ENCODE results near the gene VPS52.

VPS52 gene

DNA sequence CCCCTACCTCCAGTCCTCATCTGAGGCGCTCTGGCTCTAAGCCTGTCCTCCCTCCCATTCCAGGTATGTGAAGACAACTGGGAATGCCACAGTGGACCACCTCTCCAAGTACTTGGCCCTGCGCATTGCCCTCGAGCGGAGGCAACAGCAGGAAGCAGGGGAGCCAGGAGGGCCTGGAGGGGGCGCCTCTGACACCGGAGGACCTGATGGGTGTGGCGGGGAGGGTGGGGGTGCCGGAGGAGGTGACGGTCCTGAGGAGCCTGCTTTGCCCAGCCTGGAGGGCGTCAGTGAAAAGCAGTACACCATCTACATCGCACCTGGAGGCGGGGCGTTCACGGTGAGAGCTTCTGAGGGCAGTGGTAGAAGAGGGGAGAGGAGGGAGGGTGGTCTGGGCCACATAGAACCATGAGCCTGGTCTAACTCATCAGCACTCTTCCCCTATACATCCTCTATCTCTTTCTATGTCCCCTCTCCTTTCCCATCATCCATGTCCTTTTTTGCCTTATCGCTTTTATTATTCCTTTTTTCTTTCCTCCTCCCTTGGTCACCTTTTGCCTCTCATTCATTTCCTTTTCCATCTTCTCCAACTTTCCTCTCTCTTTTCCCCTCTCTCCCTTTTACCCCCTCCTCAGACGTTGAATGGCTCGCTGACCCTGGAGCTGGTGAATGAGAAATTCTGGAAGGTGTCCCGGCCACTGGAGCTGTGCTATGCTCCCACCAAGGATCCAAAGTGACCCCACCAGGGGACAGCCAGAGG lies 59.8 kb downstream of the VPS52 start:
- peaks cover 29% of the 10 kb centered on the region for H3K36me3 ChIP-seq (ENCODE audit: insufficient read depth, low read length)
- H3K9ac ChIP-seq (ENCODE audit: low read length), result no peak overlapping the region
- H3K27me3 ChIP-seq (ENCODE audit: control insufficient read depth in 1 of 2, insufficient read depth in 2 of 2, low read length in 2 of 2), result no peaks in the 10 kb centered on the region
- peaks cover 20% of the 10 kb centered on the region for H3K4me1 ChIP-seq (ENCODE audit: insufficient read depth, low read length)
- H3K4me3 ChIP-seq (ENCODE audit: low read depth in 1 of 2, low read length in 2 of 2), result no peak overlapping the region
- no peak overlapping the region for H3K27ac ChIP-seq (ENCODE audit: low read depth, low read length)
- no peaks in the 10 kb centered on the region for H3K9me3 ChIP-seq (ENCODE audit: low read length)

GRCh38 chr6:33211136-33211535 lies 60.5 kb downstream of the VPS52 start:
- Histone ChIP-seq H3K9me3 (ENCODE audit: low read length) (no peaks in the 10 kb centered on the region), H3K36me3 (ENCODE audit: insufficient read depth, low read length) (peaks cover 29% of the 10 kb centered on the region), H3K4me3 (ENCODE audit: low read depth in 1 of 2, low read length in 2 of 2) (no peak overlapping the region), H3K27me3 (ENCODE audit: control insufficient read depth in 1 of 2, insufficient read depth in 2 of 2, low read length in 2 of 2) (no peaks in the 10 kb centered on the region), H3K27ac (ENCODE audit: low read depth, low read length) (no peak overlapping the region), H3K9ac (ENCODE audit: low read length) (no peak overlapping the region), H3K4me1 (ENCODE audit: insufficient read depth, low read length) (peaks cover 20% of the 10 kb centered on the region)

- H3K9me3 ChIP-seq (ENCODE audit: low read length), result no peaks in the 10 kb centered on the region
- peaks cover 29% of the 10 kb centered on the region for H3K36me3 ChIP-seq (ENCODE audit: insufficient read depth, low read length)
- H3K27ac ChIP-seq (ENCODE audit: low read depth, low read length), result no peak overlapping the region
- H3K4me3 ChIP-seq (ENCODE audit: low read depth in 1 of 2, low read length in 2 of 2), result no peak overlapping the region
- no peak overlapping the region for H3K9ac ChIP-seq (ENCODE audit: low read length)
- no peaks in the 10 kb centered on the region for H3K27me3 ChIP-seq (ENCODE audit: control insufficient read depth in 1 of 2, insufficient read depth in 2 of 2, low read length in 2 of 2)
- H3K4me1 ChIP-seq (ENCODE audit: insufficient read depth, low read length), result peaks cover 26% of the 10 kb centered on the region
Measured at GRCh38 chr6:33209856-33210255, 61.8 kb downstream of the VPS52 start.

GRCh38 chr6:33208091-33208967 lies 63.3 kb downstream of the VPS52 start, which contains the start of gene RING1:
RING1 (plus strand) TSS chr6:33208500; CDS start chr6:33208823, 323 bp downstream.
- Histone ChIP-seq H3K9ac (ENCODE audit: low read length) (peak within 1 kb of the TSS; percentile 96), H3K4me3 (ENCODE audit: low read depth in 1 of 2, low read length in 2 of 2) (peak within 1 kb of the TSS; percentile 91 to 98), H3K4me1 (ENCODE audit: insufficient read depth, low read length) (peaks cover 33% of the 10 kb centered on the region), H3K9me3 (ENCODE audit: low read length) (no peaks in the 10 kb centered on the region), H3K27me3 (ENCODE audit: control insufficient read depth in 1 of 2, insufficient read depth in 2 of 2, low read length in 2 of 2) (no peaks in the 10 kb centered on the region), H3K27ac (ENCODE audit: low read depth, low read length) (peak within 1 kb of the TSS; percentile 99), H3K36me3 (ENCODE audit: insufficient read depth, low read length) (peaks cover 36% of the 10 kb centered on the region)

DNA sequence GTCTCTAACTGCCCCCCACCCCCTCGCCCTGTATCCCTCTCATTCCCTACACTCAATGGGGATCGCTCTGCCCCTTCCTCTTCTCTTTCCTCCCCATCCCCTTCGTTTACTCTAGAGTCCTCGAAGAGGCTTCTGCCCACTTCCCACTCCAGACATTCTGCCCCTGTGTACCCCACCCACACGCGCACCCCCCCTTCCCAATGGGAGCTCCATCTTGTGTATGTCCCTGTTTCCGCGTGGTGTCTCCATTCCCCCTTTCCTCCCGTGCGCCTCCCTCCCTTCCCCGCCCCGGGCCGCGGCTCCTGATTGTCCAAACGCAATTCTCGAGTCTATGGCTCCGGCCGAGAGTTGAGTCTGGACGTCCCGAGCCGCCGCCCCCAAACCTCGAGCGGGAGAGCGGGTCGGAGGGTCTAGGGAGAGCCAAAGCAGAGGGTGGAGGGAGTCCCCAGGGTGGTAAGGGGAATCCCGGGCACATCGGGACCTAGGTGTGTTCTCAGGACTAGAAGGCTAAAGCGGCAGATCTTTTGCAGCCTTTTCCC lies 64.1 kb downstream of the VPS52 start:
- Histone ChIP-seq H3K9ac (ENCODE audit: low read length) (peak overlapping the region; percentile 96), H3K36me3 (ENCODE audit: insufficient read depth, low read length) (peaks cover 43% of the 10 kb centered on the region), H3K4me1 (ENCODE audit: insufficient read depth, low read length) (peaks cover 32% of the 10 kb centered on the region), H3K27ac (ENCODE audit: low read depth, low read length) (peak overlapping the region; percentile 99), H3K9me3 (ENCODE audit: low read length) (no peaks in the 10 kb centered on the region), H3K4me3 (ENCODE audit: low read depth in 1 of 2, low read length in 2 of 2) (peak overlapping the region; percentile 91 to 98), H3K27me3 (ENCODE audit: control insufficient read depth in 1 of 2, insufficient read depth in 2 of 2, low read length in 2 of 2) (no peaks in the 10 kb centered on the region)

GRCh38 chr6:33206864-33207551 lies 64.7 kb downstream of the VPS52 start:
- Histone ChIP-seq H3K4me3 (ENCODE audit: low read depth in 1 of 2, low read length in 2 of 2) (peak overlapping the region; percentile 91 to 98), H3K9ac (ENCODE audit: low read length) (peak overlapping the region; percentile 96), H3K4me1 (ENCODE audit: insufficient read depth, low read length) (peaks cover 33% of the 10 kb centered on the region), H3K36me3 (ENCODE audit: insufficient read depth, low read length) (peaks cover 45% of the 10 kb centered on the region), H3K9me3 (ENCODE audit: low read length) (no peaks in the 10 kb centered on the region), H3K27me3 (ENCODE audit: control insufficient read depth in 1 of 2, insufficient read depth in 2 of 2, low read length in 2 of 2) (no peaks in the 10 kb centered on the region), H3K27ac (ENCODE audit: low read depth, low read length) (no peak overlapping the region)

DNA sequence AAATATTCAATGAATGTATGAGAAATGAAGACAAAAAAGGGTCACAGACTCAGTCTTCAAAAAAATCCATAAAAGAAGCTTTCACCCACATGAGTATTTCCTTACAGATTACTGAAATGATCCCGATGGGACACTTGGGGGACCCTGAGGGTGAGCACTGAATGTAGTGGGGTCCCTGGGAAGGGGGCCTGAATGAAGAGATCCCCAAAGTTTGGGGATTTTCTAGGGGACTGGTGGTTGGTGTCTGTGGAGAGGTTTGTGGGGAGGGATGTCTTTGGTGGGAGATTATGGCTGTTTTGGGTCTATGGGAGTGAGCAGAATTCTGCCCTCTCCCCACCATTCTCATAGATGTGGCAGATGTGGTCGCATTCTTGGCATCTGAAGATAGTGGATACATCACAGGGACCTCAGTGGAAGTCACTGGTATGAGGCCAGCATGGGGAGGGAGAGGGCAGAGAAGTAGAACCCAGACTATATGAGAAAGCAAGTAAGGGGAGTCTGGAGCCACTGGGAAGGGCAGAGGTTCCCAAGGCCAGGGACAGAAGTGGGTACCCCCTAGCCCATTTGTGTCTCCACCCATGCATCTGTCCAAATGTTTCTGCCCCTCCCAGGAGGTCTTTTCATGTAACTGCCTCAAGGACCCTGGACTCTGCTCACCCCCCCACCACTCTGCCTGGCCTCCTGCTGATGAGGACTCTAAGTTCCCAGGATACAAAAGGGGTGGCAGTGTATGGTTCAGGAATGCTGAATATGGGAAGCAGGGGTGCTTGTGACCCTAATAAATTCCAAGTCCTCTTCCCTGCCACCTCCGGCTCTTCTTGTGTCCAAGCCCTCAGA lies 65.4 kb downstream of the VPS52 start:
- Histone ChIP-seq H3K9ac (ENCODE audit: low read length) (no peak overlapping the region), H3K4me3 (ENCODE audit: low read depth in 1 of 2, low read length in 2 of 2) (no peak overlapping the region), H3K9me3 (ENCODE audit: low read length) (no peaks in the 10 kb centered on the region), H3K27ac (ENCODE audit: low read depth, low read length) (no peak overlapping the region), H3K4me1 (ENCODE audit: insufficient read depth, low read length) (peaks cover 41% of the 10 kb centered on the region), H3K36me3 (ENCODE audit: insufficient read depth, low read length) (peaks cover 42% of the 10 kb centered on the region), H3K27me3 (ENCODE audit: control insufficient read depth in 1 of 2, insufficient read depth in 2 of 2, low read length in 2 of 2) (no peaks in the 10 kb centered on the region)

GRCh38 chr6:33205191-33206026 lies 66.3 kb downstream of the VPS52 start:
- H3K4me1 ChIP-seq (ENCODE audit: insufficient read depth, low read length), result peaks cover 42% of the 10 kb centered on the region
- peak overlapping the region; percentile 40 for H3K9ac ChIP-seq (ENCODE audit: low read length)
- no peaks in the 10 kb centered on the region for H3K27me3 ChIP-seq (ENCODE audit: control insufficient read depth in 1 of 2, insufficient read depth in 2 of 2, low read length in 2 of 2)
- peak overlapping the region; percentile 72 to 83 for H3K4me3 ChIP-seq (ENCODE audit: low read depth in 1 of 2, low read length in 2 of 2)
- peaks cover 35% of the 10 kb centered on the region for H3K36me3 ChIP-seq (ENCODE audit: insufficient read depth, low read length)
- H3K27ac ChIP-seq (ENCODE audit: low read depth, low read length), result peak overlapping the region; percentile 88
- no peaks in the 10 kb centered on the region for H3K9me3 ChIP-seq (ENCODE audit: low read length)

- peaks cover 43% of the 10 kb centered on the region for H3K4me1 ChIP-seq (ENCODE audit: insufficient read depth, low read length)
Measured at GRCh38 chr6:33204415-33205190, 67.1 kb downstream of the VPS52 start, which contains the start of gene HSD17B8. HSD17B8 (plus strand) TSS chr6:33204655; CDS start chr6:33204669, 14 bp downstream.

More at GRCh38 chr6:33204415-33205190, 67.1 kb downstream of the VPS52 start, which contains the start of gene HSD17B8:
- H3K27me3 ChIP-seq (ENCODE audit: control insufficient read depth in 1 of 2, insufficient read depth in 2 of 2, low read length in 2 of 2), result no peaks in the 10 kb centered on the region
- H3K9me3 ChIP-seq (ENCODE audit: low read length), result no peaks in the 10 kb centered on the region
- peaks cover 27% of the 10 kb centered on the region for H3K36me3 ChIP-seq (ENCODE audit: insufficient read depth, low read length)
- H3K9ac ChIP-seq (ENCODE audit: low read length), result peak within 1 kb of the TSS; percentile 40
- H3K27ac ChIP-seq (ENCODE audit: low read depth, low read length), result peak within 1 kb of the TSS; percentile 88
- H3K4me3 ChIP-seq (ENCODE audit: low read depth in 1 of 2, low read length in 2 of 2), result peak within 1 kb of the TSS; percentile 72 to 83
